H54 (cell line): ENCODE data around the gene ACAD8.
"Not testable (repeated sequence)": the region's sequence is repeated elsewhere in the genome, so short reads cannot be mapped to it uniquely, and the experiment has no call there.

Source experiments
- DNase-seq: peaks from one replicate; pipeline ENCODE4 v3.0.0; 2011; ENCODE audit warnings: low spot score, mixed read lengths; ENCODE audit not compliant: insufficient read length
- FAIRE-seq: peaks from 3 replicates; lab custom pipeline; 2011; peaks lifted over from hg19 to GRCh38; lab: Jason Lieb, UNC
- POLR2A ChIP-seq: IDR thresholded peaks from 2 replicates; pipeline ENCODE4 v1.6.1; 2011; ENCODE audit warnings: low read depth, mild to moderate bottlenecking, low read length

Gene ACAD8

DNA sequence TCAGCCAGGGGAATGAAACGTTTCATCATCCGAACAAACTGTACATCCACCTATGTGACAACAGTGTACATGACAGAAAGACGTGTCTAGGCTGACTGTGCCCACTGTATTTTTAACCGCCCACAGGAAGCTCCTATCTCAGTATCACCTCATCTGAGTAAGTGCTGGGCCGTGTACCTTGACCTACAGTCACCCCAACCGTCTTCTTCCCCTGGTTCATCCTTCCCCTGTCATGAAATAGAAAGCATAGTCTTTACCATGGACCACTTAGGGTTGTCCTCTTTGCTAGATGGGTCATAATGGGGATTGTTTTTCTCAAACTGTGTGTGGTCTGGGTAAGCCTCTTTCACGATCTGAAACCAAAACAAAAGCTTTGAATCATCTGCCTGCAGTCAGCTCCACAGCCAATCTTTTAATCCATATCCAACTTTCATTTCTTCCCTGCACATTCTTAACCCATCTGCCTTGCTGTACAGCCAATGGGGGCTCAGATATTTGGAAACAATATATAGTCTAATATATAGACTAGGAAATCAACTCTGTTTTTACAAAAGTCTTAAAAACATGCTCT lies 4.4 kb upstream of the ACAD8 start:
- DNase-seq (no peak), FAIRE-seq (no peak)
- TF ChIP-seq POLR2A = no peak

DNA sequence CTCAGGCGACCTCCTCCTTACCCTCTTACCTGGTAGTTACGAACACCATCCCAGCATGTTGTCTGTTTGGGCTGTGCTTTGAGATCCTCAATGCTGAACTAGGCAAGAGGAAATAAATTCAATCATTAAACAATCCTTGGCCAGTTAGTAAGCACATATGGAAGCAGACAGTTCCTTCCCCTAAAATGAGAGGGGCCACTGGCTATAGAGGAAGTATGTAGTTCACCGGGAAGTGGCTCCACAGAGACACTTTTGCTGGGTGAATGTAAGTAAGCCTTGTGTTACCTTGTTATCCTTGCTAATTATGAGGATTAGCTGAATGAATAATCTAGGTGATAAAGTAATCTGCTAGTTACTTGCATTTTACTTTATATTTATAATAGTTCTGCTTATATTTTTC lies 3.1 kb upstream of the ACAD8 start:
- DNase-seq = no peak
- no peak for TF ChIP-seq POLR2A
- FAIRE-seq = no peak

DNA sequence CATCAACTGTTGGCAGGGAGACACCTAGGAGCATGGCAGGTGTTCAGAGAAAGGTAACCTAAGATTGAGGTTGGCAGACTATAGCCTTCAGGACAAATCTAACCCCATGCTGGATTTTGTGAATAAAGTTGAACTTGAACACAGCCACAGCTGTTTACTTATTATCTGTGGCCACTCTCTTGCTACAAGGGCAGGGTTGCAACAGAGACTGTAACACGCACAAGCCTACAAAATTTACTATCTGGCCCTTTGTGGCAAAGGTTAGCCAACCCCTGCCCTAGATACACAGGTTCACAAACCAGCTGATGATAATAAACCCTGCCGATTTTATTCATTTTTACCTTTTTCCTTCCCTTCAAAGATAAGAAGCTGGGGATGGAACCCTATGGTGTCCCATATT lies 2.7 kb upstream of the ACAD8 start:
- FAIRE-seq (no peak), DNase-seq (no peak)
- no peak for TF ChIP-seq POLR2A

DNA sequence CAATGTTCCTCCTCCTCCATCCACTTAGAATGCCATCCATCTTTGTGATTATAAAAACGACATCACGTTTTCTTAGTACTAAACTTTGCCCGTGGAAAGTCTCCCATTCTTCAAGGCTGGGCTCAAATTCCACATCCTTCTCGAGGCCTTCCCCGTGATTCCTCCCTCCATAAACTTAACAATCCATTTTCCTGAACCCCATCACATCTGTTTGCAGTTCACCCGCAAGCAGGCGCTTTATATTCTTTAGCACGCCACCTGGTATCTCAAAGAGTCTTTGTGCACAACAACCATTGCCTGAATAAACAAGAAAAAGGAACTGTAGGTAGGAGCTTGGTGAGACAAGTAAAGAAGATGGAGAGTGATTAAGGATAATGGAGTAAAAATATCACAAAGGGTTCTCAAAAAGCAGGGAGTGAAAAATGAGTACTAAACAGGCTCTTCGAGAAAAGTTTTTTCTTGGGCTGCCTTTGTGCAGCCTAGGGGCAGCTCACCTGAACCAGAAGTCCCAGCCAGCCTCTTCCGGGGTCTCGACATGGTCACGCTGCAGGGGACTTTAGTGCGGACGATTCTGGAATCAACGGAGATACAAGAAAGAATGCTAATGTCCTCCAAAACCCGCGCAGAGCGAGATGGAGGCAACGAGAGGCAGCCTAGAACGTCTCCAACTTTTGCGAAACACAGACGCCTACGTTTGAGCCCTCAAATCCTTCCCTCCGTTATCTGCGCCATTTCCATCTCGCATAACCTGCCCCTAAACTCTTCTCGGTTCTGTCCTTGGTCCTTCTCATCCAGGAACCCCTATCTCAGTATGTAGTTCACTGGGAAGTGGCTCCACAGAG lies 801 bp upstream of the ACAD8 start:
- TF ChIP-seq POLR2A = no peak
- FAIRE-seq = peak; percentile 23
- no peak for DNase-seq

DNA sequence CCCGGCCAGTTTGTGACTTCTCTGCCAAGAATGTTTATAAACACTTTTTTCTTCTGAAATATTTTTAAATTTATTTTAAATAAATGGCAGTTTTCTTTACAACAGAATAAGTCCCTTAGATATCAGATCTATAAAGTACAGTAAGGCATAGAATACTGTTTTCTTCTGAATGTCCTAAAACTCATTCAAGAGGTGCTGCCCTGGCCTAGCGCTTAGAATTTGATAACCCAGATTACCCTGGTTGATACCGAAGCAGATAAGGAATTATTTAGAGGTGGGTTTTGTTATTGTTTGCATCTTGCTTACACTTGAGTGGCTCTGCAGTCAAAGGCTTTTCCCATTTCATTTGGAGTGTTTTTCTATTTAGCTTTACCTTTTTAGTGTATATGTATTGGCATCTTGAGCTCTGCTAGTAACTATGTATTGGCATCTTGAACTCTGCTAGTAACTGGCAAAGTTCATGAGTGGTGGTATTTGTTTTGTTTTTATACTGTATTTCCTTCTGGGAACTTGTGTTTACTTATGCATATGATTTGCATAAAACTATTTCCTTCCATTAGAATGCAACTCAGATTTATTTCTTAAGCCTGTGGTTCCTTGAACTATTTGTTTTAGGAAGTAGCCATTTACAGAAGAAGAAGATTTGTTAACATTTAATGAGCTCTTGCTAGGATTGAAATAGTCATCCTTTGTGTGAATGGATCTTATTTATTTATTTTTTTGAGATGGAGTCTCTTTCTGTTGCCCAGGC lies 1.2 kb downstream of the ACAD8 start:
- FAIRE-seq (no peak), DNase-seq (no peak)
- no peak for TF ChIP-seq POLR2A

DNA sequence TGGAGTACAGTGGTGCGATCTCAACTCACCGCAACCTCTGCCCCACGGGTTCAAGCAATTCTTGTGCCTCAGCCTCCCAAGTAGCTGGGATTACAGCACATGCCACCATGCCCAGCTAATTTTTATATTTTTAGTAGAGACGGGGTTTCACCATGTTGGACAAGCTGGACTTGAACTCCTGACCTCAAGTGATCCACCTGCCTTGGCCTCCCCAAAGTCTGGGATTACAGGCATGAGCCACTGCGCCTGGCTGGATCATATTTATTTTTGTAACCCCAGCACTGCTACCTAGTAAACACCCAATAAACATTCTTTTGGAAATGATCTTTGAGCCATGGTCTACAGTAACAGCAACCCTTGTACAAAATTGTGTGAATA lies 1.8 kb downstream of the ACAD8 start:
- not testable (repeated sequence) for DNase-seq, FAIRE-seq

- TF ChIP-seq POLR2A = no peak
- no peak for DNase-seq
- no peak for FAIRE-seq
These were observed 3.7 kb downstream of the ACAD8 start for GRCh38 chr11:134257101-134257500.

GRCh38 chr11:134258577-134258976 lies 5.2 kb downstream of the ACAD8 start:
- no peak for TF ChIP-seq POLR2A
- no peak for DNase-seq
- FAIRE-seq = no peak

GRCh38 chr11:134260503-134260902 lies 7.1 kb downstream of the ACAD8 start:
- TF ChIP-seq POLR2A = no peak
- no peak for FAIRE-seq

GRCh38 chr11:134260983-134261382 lies 7.6 kb downstream of the ACAD8 start:
- FAIRE-seq (no peak), DNase-seq (no peak)
- no peak for TF ChIP-seq POLR2A

More at GRCh38 chr11:134260503-134260902, 7.1 kb downstream of the ACAD8 start:
- DNase-seq = no peak

- TF ChIP-seq POLR2A = no peak
- FAIRE-seq = no peak
- DNase-seq = no peak
These were observed 8.5 kb downstream of the ACAD8 start for GRCh38 chr11:134261626-134262488.

- FAIRE-seq (no peak), DNase-seq (no peak)
- no peak for TF ChIP-seq POLR2A
These were observed 11.8 kb downstream of the ACAD8 start for GRCh38 chr11:134264966-134265764.

- DNase-seq (no peak), FAIRE-seq (no peak)
- no peak for TF ChIP-seq POLR2A
These were observed 13.1 kb downstream of the ACAD8 start for GRCh38 chr11:134266440-134266839.
